A673 (cell line): ENCODE data around the gene SEMA3A.

ENCODE experiments used
- EZH2 ChIP-seq: fragments of 200-600 bp; sonication (generic); IDR thresholded peaks from 2 replicates; pipeline ENCODE4 v1.6.1; 2017; ENCODE audit warnings: borderline replicate concordance, low read depth, mild to moderate bottlenecking, mixed read lengths, antibody characterized with exemption, low read length; ENCODE audit not compliant: poor library complexity, severe bottlenecking
- TF ChIP-seq, protein P1 (sequence below): fragments of 300-800, 200-600 bp; sonication (generic); conservative IDR thresholded peaks from 2 replicates; pipeline ENCODE4 v1.5.1; 2017; ENCODE audit warnings: low read depth, mild to moderate bottlenecking, antibody characterized with exemption, low read length, moderate library complexity, mixed read lengths

- no peak for TF ChIP-seq EZH2
- TF ChIP-seq, protein P1, sequence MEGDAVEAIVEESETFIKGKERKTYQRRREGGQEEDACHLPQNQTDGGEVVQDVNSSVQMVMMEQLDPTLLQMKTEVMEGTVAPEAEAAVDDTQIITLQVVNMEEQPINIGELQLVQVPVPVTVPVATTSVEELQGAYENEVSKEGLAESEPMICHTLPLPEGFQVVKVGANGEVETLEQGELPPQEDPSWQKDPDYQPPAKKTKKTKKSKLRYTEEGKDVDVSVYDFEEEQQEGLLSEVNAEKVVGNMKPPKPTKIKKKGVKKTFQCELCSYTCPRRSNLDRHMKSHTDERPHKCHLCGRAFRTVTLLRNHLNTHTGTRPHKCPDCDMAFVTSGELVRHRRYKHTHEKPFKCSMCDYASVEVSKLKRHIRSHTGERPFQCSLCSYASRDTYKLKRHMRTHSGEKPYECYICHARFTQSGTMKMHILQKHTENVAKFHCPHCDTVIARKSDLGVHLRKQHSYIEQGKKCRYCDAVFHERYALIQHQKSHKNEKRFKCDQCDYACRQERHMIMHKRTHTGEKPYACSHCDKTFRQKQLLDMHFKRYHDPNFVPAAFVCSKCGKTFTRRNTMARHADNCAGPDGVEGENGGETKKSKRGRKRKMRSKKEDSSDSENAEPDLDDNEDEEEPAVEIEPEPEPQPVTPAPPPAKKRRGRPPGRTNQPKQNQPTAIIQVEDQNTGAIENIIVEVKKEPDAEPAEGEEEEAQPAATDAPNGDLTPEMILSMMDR, result no peak
These were observed 237.3 kb downstream of the SEMA3A start for GRCh38 chr7:83957333-83957732.
